Measurements from ENCODE around the gene SCN5A.

Gene SCN5A

GRCh38 chr3:38614091-38614490, 35.4 kb downstream of the SCN5A start:
- Histone ChIP-seq H3K27ac (no peak overlapping the region), H3K36me3 (no peaks in the 10 kb centered on the region), H3K9me3 (ENCODE audit: severe bottlenecking) (no peaks in the 10 kb centered on the region), H3K27me3 (ENCODE audit: insufficient read depth, low read depth, severe bottlenecking) (no peaks in the 10 kb centered on the region), H3K4me3 (ENCODE audit: low read depth, low read length) (no peak overlapping the region)
- no peak for DNase-seq
- no peak for TF ChIP-seq CTCF (IDR thresholded peaks at IDR 0.05; ENCODE audit: low read depth, low read length)

GRCh38 chr3:38613426-38613825, 36.1 kb downstream of the SCN5A start:
- TF ChIP-seq CTCF (IDR thresholded peaks at IDR 0.05; ENCODE audit: low read depth, low read length) = no peak
- H3K36me3 ChIP-seq = no peaks in the 10 kb centered on the region
- H3K27me3 ChIP-seq (ENCODE audit: insufficient read depth, low read depth, severe bottlenecking) = no peaks in the 10 kb centered on the region
- H3K9me3 ChIP-seq (ENCODE audit: severe bottlenecking) = no peaks in the 10 kb centered on the region
- no peak overlapping the region for H3K4me3 ChIP-seq (ENCODE audit: low read depth, low read length)
- no peak for DNase-seq
- H3K27ac ChIP-seq = no peak overlapping the region

- H3K27me3 ChIP-seq (ENCODE audit: insufficient read depth, low read depth, severe bottlenecking) = no peaks in the 10 kb centered on the region
- TF ChIP-seq CTCF (IDR thresholded peaks at IDR 0.05; ENCODE audit: low read depth, low read length) = no peak
- H3K36me3 ChIP-seq = no peaks in the 10 kb centered on the region
- H3K4me3 ChIP-seq (ENCODE audit: low read depth, low read length) = no peak overlapping the region
- DNase-seq = no peak
- no peaks in the 10 kb centered on the region for H3K9me3 ChIP-seq (ENCODE audit: severe bottlenecking)
- no peak overlapping the region for H3K27ac ChIP-seq
These were observed 37.6 kb downstream of the SCN5A start for GRCh38 chr3:38611866-38612265.

GRCh38 chr3:38610934-38611333, 38.6 kb downstream of the SCN5A start:
- no peak for DNase-seq
- no peaks in the 10 kb centered on the region for H3K36me3 ChIP-seq
- H3K4me3 ChIP-seq (ENCODE audit: low read depth, low read length) = no peak overlapping the region
- TF ChIP-seq CTCF (IDR thresholded peaks at IDR 0.05; ENCODE audit: low read depth, low read length) = no peak
- no peaks in the 10 kb centered on the region for H3K27me3 ChIP-seq (ENCODE audit: insufficient read depth, low read depth, severe bottlenecking)
- H3K27ac ChIP-seq = no peak overlapping the region
- H3K9me3 ChIP-seq (ENCODE audit: severe bottlenecking) = no peaks in the 10 kb centered on the region

- no peaks in the 10 kb centered on the region for H3K36me3 ChIP-seq
- H3K4me3 ChIP-seq (ENCODE audit: low read depth, low read length) = no peak overlapping the region
- no peaks in the 10 kb centered on the region for H3K27me3 ChIP-seq (ENCODE audit: insufficient read depth, low read depth, severe bottlenecking)
- no peak overlapping the region for H3K27ac ChIP-seq
- no peak for DNase-seq
- no peaks in the 10 kb centered on the region for H3K9me3 ChIP-seq (ENCODE audit: severe bottlenecking)
- no peak for TF ChIP-seq CTCF (IDR thresholded peaks at IDR 0.05; ENCODE audit: low read depth, low read length)
These were observed 39.1 kb downstream of the SCN5A start for GRCh38 chr3:38610436-38610835.

- H3K27me3 ChIP-seq (ENCODE audit: insufficient read depth, low read depth, severe bottlenecking) = no peaks in the 10 kb centered on the region
These were observed 39.9 kb downstream of the SCN5A start for GRCh38 chr3:38609386-38610111.

More at GRCh38 chr3:38609386-38610111, 39.9 kb downstream of the SCN5A start:
- H3K27ac ChIP-seq = no peak overlapping the region
- H3K4me3 ChIP-seq (ENCODE audit: low read depth, low read length) = no peak overlapping the region
- no peaks in the 10 kb centered on the region for H3K9me3 ChIP-seq (ENCODE audit: severe bottlenecking)
- no peak for TF ChIP-seq CTCF (IDR thresholded peaks at IDR 0.05; ENCODE audit: low read depth, low read length)
- DNase-seq = no peak
- no peaks in the 10 kb centered on the region for H3K36me3 ChIP-seq
